Testis (tissue), 3 donors: ENCODE data around the gene EXOG. TPM values are rescaled to one million over a fixed set of nuclear protein-coding genes. Genes with fewer than 3 reads are reported as not detected.
"Not testable (repeated sequence)": the region's sequence is repeated elsewhere in the genome, so short reads cannot be mapped to it uniquely, and the experiment has no call there.

Experiments
- DNase-seq: peaks from one replicate; pipeline ENCODE4 v3.0.0-alpha.2; 2019
- H3K27ac ChIP-seq, 2 donors: fragments of 200-600 bp; sonication (generic); one replicate each; pipeline ENCODE4 v1.5.1; 2019
- H3K27me3 ChIP-seq: fragments of 200-600 bp; sonication (generic); one replicate; pipeline ENCODE4 v1.5.1; 2019
- H3K36me3 ChIP-seq: fragments of 200-600 bp; sonication (generic); one replicate; pipeline ENCODE4 v1.5.1; 2017; ENCODE audit warnings: low read depth; ENCODE audit errors: missing control alignments
- H3K4me1 ChIP-seq: fragments of 200-600 bp; sonication (generic); one replicate; pipeline ENCODE4 v1.5.1; 2019
- H3K4me3 ChIP-seq, 2 donors: fragments of 200-600 bp; sonication (generic); one replicate each; pipeline ENCODE4 v1.5.1; 2017 to 2019
- H3K9me3 ChIP-seq: fragments of 200-600 bp; sonication (generic); one replicate; pipeline ENCODE4 v1.5.1; 2017
- POLR2A ChIP-seq: fragments of 450-650 bp; IDR thresholded peaks from one replicate; pipeline ENCODE4 v1.6.1; 2017; ENCODE audit warnings: antibody characterized with exemption, mild to moderate bottlenecking, moderate library complexity
- WGBS, 2 donors: methylation state at CpG; one replicate each; pipeline ENCODE4 v1.1.5; 2018; 5-methylcytosine and 5-hydroxymethylcytosine counted together
- intact Hi-C: fragments of 100-400 bp; cut with DNase I; formaldehyde crosslinking; loops from one replicate; pipeline ENCODE4 v1.15.1; 2023; ENCODE audit warnings: low total_unique reads
- polyA plus RNA-seq: library from polyadenylated mRNA; stranded (reverse); fragments of 350-450 nt; fragmentation: Illumina TruSeq; extraction: RNeasy Lipid Tissue Mini Kit (QIAGEN cat#74804); gene quantifications from one replicate; pipeline ENCODE4 v1.2.3, GENCODE V29; 2014; ENCODE audit warnings: low read depth, low replicate concordance; ENCODE audit not compliant: insufficient read depth
- total RNA-seq, 2 donors: library from RNA; depleted of rRNA; stranded (reverse); fragments of >200 nt; gene quantifications; one replicate each; pipeline ENCODE4 v1.2.3, GENCODE V29; 2016
- TF ChIP-seq, protein P1 (sequence below), 3 experiments: fragments of 450-650 bp in 2 of 3; fragments of 200-600 bp in 1 of 3; sonication (generic) in 1 of 3; IDR thresholded peaks; one replicate each; pipeline ENCODE4 v1.5.1; 2016 to 2019; ENCODE audit warnings: antibody characterized with exemption in 3 of 3, mild to moderate bottlenecking in 2 of 3, moderate library complexity in 1 of 3

EXOG gene
- total and polyA plus RNA-seq, 3 donors from 2014 or later, result 14.8 to 17.3 (median 15.7) TPM

- H3K36me3 ChIP-seq, result no peaks in the 10 kb centered on the region
- H3K27me3 ChIP-seq, result no peaks in the 10 kb centered on the region
- DNase-seq, result no peak
- no peaks in the 10 kb centered on the region for H3K4me1 ChIP-seq
- H3K9me3 ChIP-seq, result no peaks in the 10 kb centered on the region
- WGBS, 2 donors, result 92 to 96% methylated on average over 12 to 13 of the region's 13 CpGs
- no peak overlapping the region for H3K4me3 ChIP-seq
- intact Hi-C loops, result no loop called here
- TF ChIP-seq POLR2A, result no peak
- TF ChIP-seq, protein P1, sequence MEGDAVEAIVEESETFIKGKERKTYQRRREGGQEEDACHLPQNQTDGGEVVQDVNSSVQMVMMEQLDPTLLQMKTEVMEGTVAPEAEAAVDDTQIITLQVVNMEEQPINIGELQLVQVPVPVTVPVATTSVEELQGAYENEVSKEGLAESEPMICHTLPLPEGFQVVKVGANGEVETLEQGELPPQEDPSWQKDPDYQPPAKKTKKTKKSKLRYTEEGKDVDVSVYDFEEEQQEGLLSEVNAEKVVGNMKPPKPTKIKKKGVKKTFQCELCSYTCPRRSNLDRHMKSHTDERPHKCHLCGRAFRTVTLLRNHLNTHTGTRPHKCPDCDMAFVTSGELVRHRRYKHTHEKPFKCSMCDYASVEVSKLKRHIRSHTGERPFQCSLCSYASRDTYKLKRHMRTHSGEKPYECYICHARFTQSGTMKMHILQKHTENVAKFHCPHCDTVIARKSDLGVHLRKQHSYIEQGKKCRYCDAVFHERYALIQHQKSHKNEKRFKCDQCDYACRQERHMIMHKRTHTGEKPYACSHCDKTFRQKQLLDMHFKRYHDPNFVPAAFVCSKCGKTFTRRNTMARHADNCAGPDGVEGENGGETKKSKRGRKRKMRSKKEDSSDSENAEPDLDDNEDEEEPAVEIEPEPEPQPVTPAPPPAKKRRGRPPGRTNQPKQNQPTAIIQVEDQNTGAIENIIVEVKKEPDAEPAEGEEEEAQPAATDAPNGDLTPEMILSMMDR (IDR thresholded peaks at IDR 0.05), result no peak
- no peak overlapping the region for H3K27ac ChIP-seq
Measured at GRCh38 chr3:38565339-38566214, 69.4 kb downstream of the EXOG start.

- TF ChIP-seq, protein P1 (IDR thresholded peaks at IDR 0.05), result no peak
- no peak for TF ChIP-seq POLR2A
- Histone ChIP-seq H3K27ac (no peak overlapping the region), H3K27me3 (no peaks in the 10 kb centered on the region), H3K9me3 (no peaks in the 10 kb centered on the region), H3K4me1 (no peaks in the 10 kb centered on the region), H3K36me3 (no peaks in the 10 kb centered on the region), H3K4me3 (no peak overlapping the region)
- intact Hi-C loops, result no loop called here
- DNase-seq, result no peak
- 87 to 91% methylated on average over 13 of the region's 13 CpGs for WGBS, 2 donors
Measured at GRCh38 chr3:38566215-38566528, 70.0 kb downstream of the EXOG start.

DNA sequence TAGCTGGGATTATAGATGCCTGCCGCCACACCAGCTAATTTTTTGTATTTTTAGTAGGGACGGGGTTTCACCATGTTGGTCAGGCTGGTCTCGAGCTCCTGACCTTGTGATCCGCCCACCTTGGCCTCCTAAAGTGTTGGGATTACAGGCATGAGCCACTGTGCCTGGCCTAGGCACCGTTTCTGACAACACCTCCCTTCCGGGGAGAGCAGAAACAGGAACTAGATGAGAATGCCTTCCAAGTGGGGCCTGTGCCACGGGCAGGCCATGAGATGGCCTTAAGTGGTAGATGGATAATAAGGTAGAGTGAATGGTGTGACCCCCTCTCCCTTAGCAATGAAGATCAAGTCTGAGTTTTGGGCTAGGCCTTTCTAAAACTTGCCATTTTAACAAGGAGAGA, 70.7 kb downstream of the EXOG start:
- H3K36me3 ChIP-seq, H3K4me1 ChIP-seq, H3K4me3 ChIP-seq, H3K27ac ChIP-seq, H3K9me3 ChIP-seq, intact Hi-C loops, H3K27me3 ChIP-seq, DNase-seq: not testable (repeated sequence)
- 92% methylated on average over 5 to 7 of the region's 7 CpGs for WGBS, 2 donors

DNA sequence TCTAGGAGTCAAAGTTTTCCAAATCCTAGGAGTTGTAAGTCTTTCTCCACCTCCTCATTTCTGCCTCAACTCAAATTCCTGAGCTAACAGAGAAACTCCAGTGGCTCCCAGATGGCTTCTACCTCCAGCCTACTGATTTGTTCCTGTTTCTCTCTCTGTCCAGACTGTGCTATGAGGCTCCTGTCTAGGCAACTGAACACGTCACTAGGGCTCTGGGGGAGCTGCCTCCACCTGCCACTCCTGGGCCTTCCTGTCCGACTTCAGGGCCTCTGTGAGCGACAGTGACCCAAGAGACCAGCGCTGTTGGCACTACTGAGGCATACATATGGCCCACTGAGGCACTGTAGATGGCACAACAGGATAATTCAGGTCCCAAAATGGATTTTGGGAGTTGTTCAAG, 71.4 kb downstream of the EXOG start:
- no peak for DNase-seq

GRCh38 chr3:38573111-38573510, 77.0 kb downstream of the EXOG start:
- TF ChIP-seq POLR2A, result no peak
- TF ChIP-seq, protein P1 (IDR thresholded peaks at IDR 0.05), result no peak
- no peaks in the 10 kb centered on the region for H3K27me3 ChIP-seq
- intact Hi-C loops, result no loop called here
- no peaks in the 10 kb centered on the region for H3K4me1 ChIP-seq
- no peak for DNase-seq
- WGBS, 2 donors, result 93 to 100% methylated on average over 3 of the region's 3 CpGs
- H3K9me3 ChIP-seq, result no peaks in the 10 kb centered on the region
- no peak overlapping the region for H3K27ac ChIP-seq
- no peak overlapping the region for H3K4me3 ChIP-seq
- H3K36me3 ChIP-seq, result no peaks in the 10 kb centered on the region

More for the DNA sequence above, 71.4 kb downstream of the EXOG start:
- intact Hi-C loops, result no loop called here
- no peak for TF ChIP-seq POLR2A
- TF ChIP-seq, protein P1 (IDR thresholded peaks at IDR 0.05), result no peak
- no peaks in the 10 kb centered on the region for H3K4me1 ChIP-seq
- no peak overlapping the region for H3K4me3 ChIP-seq
- 89 to 92% methylated on average over 4 of the region's 4 CpGs for WGBS, 2 donors
- H3K36me3 ChIP-seq, result no peaks in the 10 kb centered on the region
- H3K27me3 ChIP-seq, result no peaks in the 10 kb centered on the region
- H3K27ac ChIP-seq, result no peak overlapping the region
- H3K9me3 ChIP-seq, result no peaks in the 10 kb centered on the region
